Measurements from ENCODE around the gene HDAC4. TPM values are rescaled to one million over a fixed set of nuclear protein-coding genes. Genes with fewer than 3 reads are reported as not detected.

HDAC4 gene
- total RNA-seq, 4 donors from 2014 or later = 30.2 to 103 (median 51.7) TPM

DNA sequence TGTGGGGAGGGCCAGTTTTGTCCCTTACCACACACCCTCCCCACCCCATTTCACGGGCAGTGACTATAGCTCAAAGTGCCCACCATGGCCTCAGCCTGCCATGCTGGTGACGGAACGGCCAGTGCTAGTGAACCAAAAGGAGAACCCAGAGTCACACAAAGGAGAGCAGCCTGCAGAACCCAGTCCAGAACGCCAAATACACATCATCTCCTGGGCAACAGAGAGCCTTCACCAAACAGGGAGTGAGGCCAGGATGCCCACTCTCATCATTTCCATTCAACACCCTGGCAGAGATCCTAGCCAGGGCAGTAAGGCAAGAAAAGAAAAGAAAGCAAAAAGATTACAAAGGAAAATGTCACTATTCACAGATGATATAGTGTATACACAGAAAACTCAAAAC, 38.3 kb downstream of the HDAC4 start:
- ATAC-seq (ENCODE audit: low FRiP score) (no peak), DNase-seq (ENCODE audit: low spot score) (no peak)
- no peak for TF ChIP-seq CTCF (IDR thresholded peaks at IDR 0.05)

- ATAC-seq (ENCODE audit: low FRiP score) (no peak), DNase-seq (ENCODE audit: low spot score) (no peak)
- TF ChIP-seq CTCF (IDR thresholded peaks at IDR 0.05) = no peak
These were observed 39.5 kb downstream of the HDAC4 start for GRCh38 chr2:239361311-239361642.

GRCh38 chr2:239360421-239361310, 40.2 kb downstream of the HDAC4 start:
- DNase-seq (ENCODE audit: low spot score) (peak; percentile 21), ATAC-seq (ENCODE audit: low FRiP score) (no peak)
- no peak for TF ChIP-seq CTCF (IDR thresholded peaks at IDR 0.05)

GRCh38 chr2:239360008-239360407, 40.8 kb downstream of the HDAC4 start:
- DNase-seq (ENCODE audit: low spot score) (peak; percentile 11), ATAC-seq (ENCODE audit: low FRiP score) (no peak)
- TF ChIP-seq CTCF (IDR thresholded peaks at IDR 0.05) = no peak

GRCh38 chr2:239359196-239359912, 41.5 kb downstream of the HDAC4 start:
- TF ChIP-seq CTCF (IDR thresholded peaks at IDR 0.05) = no peak
- ATAC-seq (ENCODE audit: low FRiP score) = no peak
- peak; percentile 11 for DNase-seq (ENCODE audit: low spot score)

DNA sequence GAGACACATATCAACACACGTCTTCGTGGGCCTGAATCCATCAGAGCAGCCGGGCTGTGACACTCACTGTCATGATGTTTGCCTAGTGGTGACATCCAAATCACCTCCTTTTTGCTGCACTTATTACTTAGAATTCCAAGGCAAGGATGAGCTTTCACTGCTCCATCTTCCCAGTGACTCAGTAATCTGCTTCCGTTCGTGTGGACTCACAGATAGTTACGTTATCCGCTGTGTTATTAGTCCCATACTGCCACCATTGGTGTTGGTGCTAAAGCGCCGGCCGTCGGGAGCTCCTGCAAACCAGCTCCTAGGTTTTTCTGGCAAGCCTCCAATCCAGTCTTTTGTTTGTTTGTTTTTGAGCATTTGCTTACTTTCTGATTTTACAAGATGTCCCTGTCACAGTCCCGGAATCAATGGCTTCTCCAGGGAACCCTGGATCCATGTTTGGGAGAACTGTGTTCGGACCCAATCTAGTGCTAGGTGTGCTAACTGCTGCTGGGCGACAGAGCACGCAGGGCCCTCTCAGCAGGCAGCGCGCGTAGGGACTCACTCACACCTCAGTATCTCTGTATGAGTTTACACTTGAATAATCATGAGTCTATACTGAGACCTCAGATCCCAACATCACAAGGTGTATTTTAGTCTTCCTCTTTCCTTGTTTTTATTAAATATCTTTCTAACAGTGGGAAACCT, 42.6 kb downstream of the HDAC4 start:
- no peak for DNase-seq (ENCODE audit: low spot score)
- TF ChIP-seq CTCF (IDR thresholded peaks at IDR 0.05) = no peak
- ATAC-seq (ENCODE audit: low FRiP score) = no peak
